SK-N-SH treated with all-trans-retinoic acid at 6 μM for 48 hours (cell line): Measurements from ENCODE around the gene FAT4.

ENCODE experiments used
- ATAC-seq: fragments of 200-7000 bp; cut with Tn5 transposase; 3 replicates; pipeline ENCODE4 v1.9.1; 2020; ENCODE audit warnings: mild to moderate bottlenecking, moderate library complexity
- ARNTL ChIP-seq: fragments of 450-650 bp; formaldehyde crosslinking; IDR thresholded peaks from 2 replicates; pipeline ENCODE4 v1.5.0; 2020; ENCODE audit warnings: low read depth, mild to moderate bottlenecking, moderate library complexity, borderline replicate concordance
- BACH2 ChIP-seq: fragments of 250-450 bp; sonication (Bioruptor Pico); IDR thresholded peaks from 2 replicates; pipeline ENCODE4 v1.9.0; 2021; ENCODE audit warnings: mild to moderate bottlenecking, borderline replicate concordance
- CSDC2 ChIP-seq: fragments of 250-450 bp; sonication (Bioruptor Pico); IDR thresholded peaks from 2 replicates; pipeline ENCODE4 v1.5.0; 2020; ENCODE audit warnings: mild to moderate bottlenecking, moderate library complexity
- GLIS3 ChIP-seq: fragments of 250-450 bp; sonication (Bioruptor Pico); IDR thresholded peaks from 2 replicates; pipeline ENCODE4 v1.5.0; 2020; ENCODE audit warnings: mild to moderate bottlenecking, moderate library complexity
- ISL1 ChIP-seq: fragments of 250-450 bp; sonication (Bioruptor Pico); IDR thresholded peaks from 2 replicates; pipeline ENCODE4 v2.1.2; 2022; ENCODE audit warnings: mild to moderate bottlenecking, moderate library complexity
- PPARA ChIP-seq: fragments of 250-450 bp; sonication (Bioruptor Pico); IDR thresholded peaks from 2 replicates; pipeline ENCODE4 v1.5.0; 2020; ENCODE audit warnings: mild to moderate bottlenecking, borderline replicate concordance
- RARB ChIP-seq: fragments of 250-450 bp; sonication (Bioruptor Pico); IDR thresholded peaks from 2 replicates; pipeline ENCODE4 v1.8.0; 2021; ENCODE audit warnings: mild to moderate bottlenecking, moderate library complexity
- SNAI2 ChIP-seq: fragments of 250-450 bp; sonication (Bioruptor Pico); IDR thresholded peaks from 2 replicates; pipeline ENCODE4 v1.5.0; 2020; ENCODE audit warnings: mild to moderate bottlenecking, moderate library complexity
- TCF4 ChIP-seq: fragments of 250-450 bp; sonication (Bioruptor Pico); IDR thresholded peaks from 2 replicates; pipeline ENCODE4 v1.8.0; 2021; ENCODE audit warnings: mild to moderate bottlenecking, moderate library complexity, borderline replicate concordance
- TOX ChIP-seq: fragments of 250-450 bp; sonication (Bioruptor Pico); IDR thresholded peaks from 2 replicates; pipeline ENCODE4 v1.8.0; 2021; ENCODE audit warnings: mild to moderate bottlenecking, moderate library complexity, borderline replicate concordance
- ZC3H10 ChIP-seq: fragments of 250-450 bp; sonication (Bioruptor Pico); IDR thresholded peaks from 2 replicates; pipeline ENCODE4 v1.5.1; 2021; ENCODE audit warnings: mild to moderate bottlenecking, moderate library complexity
- ZFP3 ChIP-seq: fragments of 250-450 bp; sonication (Bioruptor Pico); IDR thresholded peaks from 2 replicates; pipeline ENCODE4 v1.5.0; 2020; ENCODE audit warnings: mild to moderate bottlenecking, moderate library complexity
- ZFP30 ChIP-seq: fragments of 450-650 bp; formaldehyde crosslinking; IDR thresholded peaks from 2 replicates; pipeline ENCODE4 v1.5.0; 2022; ENCODE audit warnings: mild to moderate bottlenecking, moderate library complexity
- ZNF565 ChIP-seq: fragments of 450-650 bp; formaldehyde crosslinking; conservative IDR thresholded peaks from 2 replicates; pipeline ENCODE4 v1.5.0; 2020; ENCODE audit warnings: low read depth, mild to moderate bottlenecking, moderate library complexity
- ZNF70 ChIP-seq: fragments of 450-650 bp; formaldehyde crosslinking; IDR thresholded peaks from 2 replicates; pipeline ENCODE4 v1.5.0; 2020; ENCODE audit warnings: mild to moderate bottlenecking, moderate library complexity
- ZNF8 ChIP-seq: fragments of 450-650 bp; formaldehyde crosslinking; IDR thresholded peaks from 2 replicates; pipeline ENCODE4 v1.5.0; 2020; ENCODE audit warnings: mild to moderate bottlenecking, moderate library complexity
- TF ChIP-seq, protein P1 (sequence below): fragments of 250-450 bp; sonication (Bioruptor Pico); IDR thresholded peaks from 2 replicates; pipeline ENCODE4 v1.8.0; 2021; ENCODE audit warnings: low read depth, mild to moderate bottlenecking, moderate library complexity, borderline replicate concordance
- TF ChIP-seq, protein P2 (sequence below): fragments of 250-450 bp; sonication (Bioruptor Pico); IDR thresholded peaks from 2 replicates; pipeline ENCODE4 v1.5.1; 2020; ENCODE audit warnings: low read depth, mild to moderate bottlenecking, moderate library complexity
- TF ChIP-seq, protein P3 (sequence below): fragments of 250-450 bp; sonication (Bioruptor Pico); IDR thresholded peaks from 2 replicates; pipeline ENCODE4 v1.8.0; 2020; ENCODE audit warnings: mild to moderate bottlenecking, moderate library complexity, borderline replicate concordance
- TF ChIP-seq, protein P4 (sequence below): fragments of 250-450 bp; sonication (Bioruptor Pico); IDR thresholded peaks from 2 replicates; pipeline ENCODE4 v1.5.0; 2020; ENCODE audit warnings: mild to moderate bottlenecking, moderate library complexity
- TF ChIP-seq, protein P5 (sequence below): fragments of 250-450 bp; sonication (Bioruptor Pico); IDR thresholded peaks from 2 replicates; pipeline ENCODE4 v1.5.1; 2021; ENCODE audit warnings: mild to moderate bottlenecking, moderate library complexity

FAT4 gene

DNA sequence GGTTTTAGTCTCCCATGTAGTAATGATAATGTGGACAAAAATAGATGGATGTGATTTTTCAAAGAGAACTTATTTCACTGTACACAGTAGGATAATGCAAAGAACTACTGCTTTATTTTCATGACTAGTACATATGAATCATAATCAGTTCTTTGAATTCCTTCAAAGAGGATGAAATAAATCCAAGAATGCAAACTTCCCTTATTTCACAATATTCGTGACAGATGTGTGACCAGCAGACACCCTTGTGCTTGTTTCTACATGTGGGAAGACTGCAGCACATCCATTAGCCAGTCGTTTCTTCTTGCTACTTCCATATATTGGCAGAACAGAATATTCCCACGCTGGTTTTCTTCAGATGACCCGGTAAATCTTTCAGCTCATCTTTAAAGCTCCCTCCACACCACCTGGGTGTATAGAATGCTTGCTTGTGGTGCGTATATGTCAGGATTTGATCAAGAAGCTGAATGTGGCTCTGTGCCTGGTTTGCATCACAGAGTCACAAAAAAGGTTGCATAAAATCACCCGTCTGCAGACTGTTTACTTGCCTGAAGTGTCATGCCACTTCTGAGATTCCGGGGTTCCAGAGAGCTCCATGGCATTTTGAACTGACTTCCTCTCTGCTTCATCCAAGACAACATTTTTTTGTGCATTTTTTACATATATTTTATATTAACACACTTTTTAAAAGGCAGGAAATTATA lies 47.7 kb upstream of the FAT4 start:
- TF ChIP-seq CSDC2, result no peak
- no peak for TF ChIP-seq ZFP30 (CRISPR knock-in tag)
- no peak for TF ChIP-seq PPARA (CRISPR knock-in tag)
- TF ChIP-seq, protein P1, sequence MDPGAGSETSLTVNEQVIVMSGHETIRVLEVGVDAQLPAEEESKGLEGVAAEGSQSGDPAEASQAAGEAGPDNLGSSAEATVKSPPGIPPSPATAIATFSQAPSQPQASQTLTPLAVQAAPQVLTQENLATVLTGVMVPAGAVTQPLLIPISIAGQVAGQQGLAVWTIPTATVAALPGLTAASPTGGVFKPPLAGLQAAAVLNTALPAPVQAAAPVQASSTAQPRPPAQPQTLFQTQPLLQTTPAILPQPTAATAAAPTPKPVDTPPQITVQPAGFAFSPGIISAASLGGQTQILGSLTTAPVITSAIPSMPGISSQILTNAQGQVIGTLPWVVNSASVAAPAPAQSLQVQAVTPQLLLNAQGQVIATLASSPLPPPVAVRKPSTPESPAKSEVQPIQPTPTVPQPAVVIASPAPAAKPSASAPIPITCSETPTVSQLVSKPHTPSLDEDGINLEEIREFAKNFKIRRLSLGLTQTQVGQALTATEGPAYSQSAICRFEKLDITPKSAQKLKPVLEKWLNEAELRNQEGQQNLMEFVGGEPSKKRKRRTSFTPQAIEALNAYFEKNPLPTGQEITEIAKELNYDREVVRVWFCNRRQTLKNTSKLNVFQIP, result no peak
- no peak for TF ChIP-seq ZNF565
- TF ChIP-seq SNAI2, result no peak
- no peak for TF ChIP-seq ISL1 (CRISPR knock-in tag)
- no peak for TF ChIP-seq ARNTL (CRISPR knock-in tag)
- TF ChIP-seq, all 23 proteins: peak for 0
- ATAC-seq, result peak; percentile 53

DNA sequence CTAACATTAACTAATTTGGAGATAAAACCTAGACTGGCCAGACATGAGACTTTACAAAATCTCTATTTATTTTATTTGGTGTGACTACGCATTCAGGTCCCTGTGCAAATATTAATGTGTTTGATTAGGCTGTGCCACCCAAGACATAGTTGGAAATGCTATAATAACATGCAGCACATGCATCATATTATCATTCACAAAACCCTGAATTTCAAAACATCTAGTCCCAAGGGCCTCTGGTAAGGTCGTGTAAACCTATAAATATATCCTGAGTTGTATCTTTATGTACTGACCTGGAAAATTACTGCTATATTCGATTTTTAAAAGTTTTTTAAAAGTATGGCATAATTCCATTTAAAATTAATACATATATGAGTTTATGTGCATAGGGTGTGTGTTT lies 47.1 kb upstream of the FAT4 start:
- peak; percentile 34; the same call in 1 of the 3 replicates for ATAC-seq
- TF ChIP-seq, protein P2, sequence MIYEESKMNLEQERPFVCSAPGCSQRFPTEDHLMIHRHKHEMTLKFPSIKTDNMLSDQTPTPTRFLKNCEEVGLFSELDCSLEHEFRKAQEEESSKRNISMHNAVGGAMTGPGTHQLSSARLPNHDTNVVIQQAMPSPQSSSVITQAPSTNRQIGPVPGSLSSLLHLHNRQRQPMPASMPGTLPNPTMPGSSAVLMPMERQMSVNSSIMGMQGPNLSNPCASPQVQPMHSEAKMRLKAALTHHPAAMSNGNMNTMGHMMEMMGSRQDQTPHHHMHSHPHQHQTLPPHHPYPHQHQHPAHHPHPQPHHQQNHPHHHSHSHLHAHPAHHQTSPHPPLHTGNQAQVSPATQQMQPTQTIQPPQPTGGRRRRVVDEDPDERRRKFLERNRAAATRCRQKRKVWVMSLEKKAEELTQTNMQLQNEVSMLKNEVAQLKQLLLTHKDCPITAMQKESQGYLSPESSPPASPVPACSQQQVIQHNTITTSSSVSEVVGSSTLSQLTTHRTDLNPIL (CRISPR knock-in tag), result no peak
- TF ChIP-seq, protein P1, result no peak
- no peak for TF ChIP-seq ISL1 (CRISPR knock-in tag)
- TF ChIP-seq CSDC2, result no peak
- no peak for TF ChIP-seq ZFP3 (CRISPR knock-in tag)
- TF ChIP-seq ARNTL (CRISPR knock-in tag), result no peak
- no peak for TF ChIP-seq ZC3H10 (CRISPR knock-in tag)
- no peak for TF ChIP-seq ZNF70 (CRISPR knock-in tag)

DNA sequence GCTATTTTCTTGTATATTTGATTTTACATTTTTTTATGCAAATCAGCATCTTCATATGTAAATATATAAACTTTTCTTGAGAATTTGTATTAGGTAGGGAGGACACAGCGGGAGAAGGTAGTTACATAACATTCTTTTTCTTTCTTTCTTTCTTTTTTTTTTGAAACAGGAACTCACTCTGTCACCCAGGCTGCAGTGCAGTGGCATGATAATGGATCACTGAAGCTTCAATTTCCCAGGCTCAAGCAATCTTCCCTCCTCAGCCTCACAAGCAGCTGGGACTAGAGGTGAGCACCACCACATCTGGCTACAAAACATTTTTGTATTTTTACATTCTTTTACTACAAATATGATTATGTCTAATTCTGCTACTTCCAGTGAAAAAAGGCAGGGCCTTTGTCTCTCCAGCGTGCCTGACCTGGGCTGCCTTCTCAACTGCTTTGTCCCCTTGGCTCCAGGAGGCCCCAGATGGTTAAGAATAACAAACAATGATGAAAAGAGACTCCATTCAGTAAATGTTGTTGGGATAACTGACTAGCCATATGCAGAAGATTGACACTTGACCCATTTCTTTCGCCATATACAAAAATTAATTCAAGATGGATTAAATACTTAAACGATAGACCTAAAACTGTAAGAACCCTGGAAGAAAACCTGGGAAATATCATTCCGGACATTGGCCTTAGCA lies 46.5 kb upstream of the FAT4 start:
- TF ChIP-seq PPARA (CRISPR knock-in tag) (no peak), TCF4 (no peak), SNAI2 (no peak), BACH2 (CRISPR knock-in tag) (no peak), ZFP30 (CRISPR knock-in tag) (no peak), ZFP3 (CRISPR knock-in tag) (no peak), RARB (no peak), ZC3H10 (CRISPR knock-in tag) (no peak), GLIS3 (no peak), ZNF8 (CRISPR knock-in tag) (no peak), ISL1 (CRISPR knock-in tag) (no peak), CSDC2 (no peak), TOX (CRISPR knock-in tag) (no peak), ZNF70 (CRISPR knock-in tag) (no peak), ZNF565 (no peak)
- TF ChIP-seq, protein P3, sequence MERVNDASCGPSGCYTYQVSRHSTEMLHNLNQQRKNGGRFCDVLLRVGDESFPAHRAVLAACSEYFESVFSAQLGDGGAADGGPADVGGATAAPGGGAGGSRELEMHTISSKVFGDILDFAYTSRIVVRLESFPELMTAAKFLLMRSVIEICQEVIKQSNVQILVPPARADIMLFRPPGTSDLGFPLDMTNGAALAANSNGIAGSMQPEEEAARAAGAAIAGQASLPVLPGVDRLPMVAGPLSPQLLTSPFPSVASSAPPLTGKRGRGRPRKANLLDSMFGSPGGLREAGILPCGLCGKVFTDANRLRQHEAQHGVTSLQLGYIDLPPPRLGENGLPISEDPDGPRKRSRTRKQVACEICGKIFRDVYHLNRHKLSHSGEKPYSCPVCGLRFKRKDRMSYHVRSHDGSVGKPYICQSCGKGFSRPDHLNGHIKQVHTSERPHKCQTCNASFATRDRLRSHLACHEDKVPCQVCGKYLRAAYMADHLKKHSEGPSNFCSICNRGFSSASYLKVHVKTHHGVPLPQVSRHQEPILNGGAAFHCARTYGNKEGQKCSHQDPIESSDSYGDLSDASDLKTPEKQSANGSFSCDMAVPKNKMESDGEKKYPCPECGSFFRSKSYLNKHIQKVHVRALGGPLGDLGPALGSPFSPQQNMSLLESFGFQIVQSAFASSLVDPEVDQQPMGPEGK, result no peak
- TF ChIP-seq, protein P1, result no peak
- TF ChIP-seq, protein P4, sequence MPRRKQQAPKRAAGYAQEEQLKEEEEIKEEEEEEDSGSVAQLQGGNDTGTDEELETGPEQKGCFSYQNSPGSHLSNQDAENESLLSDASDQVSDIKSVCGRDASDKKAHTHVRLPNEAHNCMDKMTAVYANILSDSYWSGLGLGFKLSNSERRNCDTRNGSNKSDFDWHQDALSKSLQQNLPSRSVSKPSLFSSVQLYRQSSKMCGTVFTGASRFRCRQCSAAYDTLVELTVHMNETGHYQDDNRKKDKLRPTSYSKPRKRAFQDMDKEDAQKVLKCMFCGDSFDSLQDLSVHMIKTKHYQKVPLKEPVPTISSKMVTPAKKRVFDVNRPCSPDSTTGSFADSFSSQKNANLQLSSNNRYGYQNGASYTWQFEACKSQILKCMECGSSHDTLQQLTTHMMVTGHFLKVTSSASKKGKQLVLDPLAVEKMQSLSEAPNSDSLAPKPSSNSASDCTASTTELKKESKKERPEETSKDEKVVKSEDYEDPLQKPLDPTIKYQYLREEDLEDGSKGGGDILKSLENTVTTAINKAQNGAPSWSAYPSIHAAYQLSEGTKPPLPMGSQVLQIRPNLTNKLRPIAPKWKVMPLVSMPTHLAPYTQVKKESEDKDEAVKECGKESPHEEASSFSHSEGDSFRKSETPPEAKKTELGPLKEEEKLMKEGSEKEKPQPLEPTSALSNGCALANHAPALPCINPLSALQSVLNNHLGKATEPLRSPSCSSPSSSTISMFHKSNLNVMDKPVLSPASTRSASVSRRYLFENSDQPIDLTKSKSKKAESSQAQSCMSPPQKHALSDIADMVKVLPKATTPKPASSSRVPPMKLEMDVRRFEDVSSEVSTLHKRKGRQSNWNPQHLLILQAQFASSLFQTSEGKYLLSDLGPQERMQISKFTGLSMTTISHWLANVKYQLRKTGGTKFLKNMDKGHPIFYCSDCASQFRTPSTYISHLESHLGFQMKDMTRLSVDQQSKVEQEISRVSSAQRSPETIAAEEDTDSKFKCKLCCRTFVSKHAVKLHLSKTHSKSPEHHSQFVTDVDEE (CRISPR knock-in tag), result no peak
- TF ChIP-seq, protein P2 (CRISPR knock-in tag), result no peak
- TF ChIP-seq, protein P5, sequence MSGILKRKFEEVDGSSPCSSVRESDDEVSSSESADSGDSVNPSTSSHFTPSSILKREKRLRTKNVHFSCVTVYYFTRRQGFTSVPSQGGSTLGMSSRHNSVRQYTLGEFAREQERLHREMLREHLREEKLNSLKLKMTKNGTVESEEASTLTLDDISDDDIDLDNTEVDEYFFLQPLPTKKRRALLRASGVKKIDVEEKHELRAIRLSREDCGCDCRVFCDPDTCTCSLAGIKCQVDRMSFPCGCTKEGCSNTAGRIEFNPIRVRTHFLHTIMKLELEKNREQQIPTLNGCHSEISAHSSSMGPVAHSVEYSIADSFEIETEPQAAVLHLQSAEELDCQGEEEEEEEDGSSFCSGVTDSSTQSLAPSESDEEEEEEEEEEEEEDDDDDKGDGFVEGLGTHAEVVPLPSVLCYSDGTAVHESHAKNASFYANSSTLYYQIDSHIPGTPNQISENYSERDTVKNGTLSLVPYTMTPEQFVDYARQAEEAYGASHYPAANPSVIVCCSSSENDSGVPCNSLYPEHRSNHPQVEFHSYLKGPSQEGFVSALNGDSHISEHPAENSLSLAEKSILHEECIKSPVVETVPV (CRISPR knock-in tag), result no peak
- no peak; the same call in 2 of the 3 replicates for ATAC-seq
